GM20000 (cell line): Measurements from ENCODE around the gene RIGI.
"Not testable (repeated sequence)": the region's sequence is repeated elsewhere in the genome, so short reads cannot be mapped to it uniquely, and the experiment has no call there.

Source experiments
- DNase-seq: peaks from one replicate; pipeline ENCODE4 v3.0.0; 2012; ENCODE audit warnings: low spot score
- TF ChIP-seq, protein P1 (sequence below): IDR thresholded peaks from 2 replicates; pipeline ENCODE4 v1.5.1; 2012; ENCODE audit warnings: mild to moderate bottlenecking, control low read depth; ENCODE audit errors: extremely low read depth, missing control alignments

RIGI gene

DNA sequence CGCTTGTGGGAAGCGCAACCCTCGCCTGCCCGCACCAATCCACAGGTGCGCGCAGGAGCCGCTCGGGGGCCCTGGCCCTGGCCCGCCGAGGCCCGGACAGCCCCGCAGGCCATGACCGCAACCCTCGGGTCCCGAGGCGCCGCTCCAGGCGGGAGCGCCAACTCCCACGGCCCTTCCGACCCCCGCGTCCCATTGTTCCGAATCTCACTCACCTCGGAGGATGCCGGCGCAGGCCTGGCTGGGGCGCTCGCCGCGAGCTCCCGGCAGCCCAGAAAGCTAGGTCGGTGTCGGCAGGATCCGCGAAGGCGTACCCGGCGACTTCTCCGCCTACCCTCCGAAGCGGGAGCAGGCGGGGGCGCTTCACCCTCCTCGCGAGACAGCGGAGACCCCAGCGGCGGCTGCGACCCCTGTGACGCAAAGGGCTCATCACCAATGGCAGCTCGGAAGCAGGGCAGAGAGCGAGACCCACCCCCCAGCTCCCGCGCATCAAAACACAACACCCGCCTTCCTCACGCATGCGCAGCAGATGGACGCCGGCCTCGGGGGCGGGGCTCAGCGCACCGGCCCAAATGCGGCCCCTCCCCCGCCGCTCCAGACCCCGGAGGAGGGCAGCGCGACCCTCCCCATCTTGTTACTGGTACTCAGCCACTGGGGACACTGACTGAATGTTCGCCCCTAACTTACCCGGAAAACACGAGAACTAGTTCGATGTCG, 24.7 kb upstream of the RIGI start:
- TF ChIP-seq, protein P1, sequence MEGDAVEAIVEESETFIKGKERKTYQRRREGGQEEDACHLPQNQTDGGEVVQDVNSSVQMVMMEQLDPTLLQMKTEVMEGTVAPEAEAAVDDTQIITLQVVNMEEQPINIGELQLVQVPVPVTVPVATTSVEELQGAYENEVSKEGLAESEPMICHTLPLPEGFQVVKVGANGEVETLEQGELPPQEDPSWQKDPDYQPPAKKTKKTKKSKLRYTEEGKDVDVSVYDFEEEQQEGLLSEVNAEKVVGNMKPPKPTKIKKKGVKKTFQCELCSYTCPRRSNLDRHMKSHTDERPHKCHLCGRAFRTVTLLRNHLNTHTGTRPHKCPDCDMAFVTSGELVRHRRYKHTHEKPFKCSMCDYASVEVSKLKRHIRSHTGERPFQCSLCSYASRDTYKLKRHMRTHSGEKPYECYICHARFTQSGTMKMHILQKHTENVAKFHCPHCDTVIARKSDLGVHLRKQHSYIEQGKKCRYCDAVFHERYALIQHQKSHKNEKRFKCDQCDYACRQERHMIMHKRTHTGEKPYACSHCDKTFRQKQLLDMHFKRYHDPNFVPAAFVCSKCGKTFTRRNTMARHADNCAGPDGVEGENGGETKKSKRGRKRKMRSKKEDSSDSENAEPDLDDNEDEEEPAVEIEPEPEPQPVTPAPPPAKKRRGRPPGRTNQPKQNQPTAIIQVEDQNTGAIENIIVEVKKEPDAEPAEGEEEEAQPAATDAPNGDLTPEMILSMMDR: no peak
- DNase-seq: peak; percentile 98

DNA sequence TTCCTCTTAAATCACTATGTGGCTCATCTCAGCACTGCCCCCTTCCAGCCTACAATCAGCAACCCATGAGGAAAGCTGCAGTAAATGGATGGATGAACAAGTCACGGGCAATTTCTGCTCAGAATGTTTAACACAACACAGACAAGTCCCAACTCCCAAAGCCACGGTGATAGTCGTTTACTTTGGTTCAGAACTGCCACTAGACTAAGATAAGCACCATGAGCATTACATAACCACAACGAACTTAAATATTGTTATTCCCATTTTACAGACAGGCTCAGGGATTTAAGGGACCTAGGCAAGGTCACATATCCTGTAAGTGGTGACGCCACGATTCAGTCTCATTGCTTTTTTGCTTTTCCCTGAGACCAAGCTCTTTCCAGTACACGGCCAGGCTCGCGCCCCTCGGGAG, 24.2 kb upstream of the RIGI start:
- TF ChIP-seq, protein P1: no peak
- DNase-seq: no peak

DNA sequence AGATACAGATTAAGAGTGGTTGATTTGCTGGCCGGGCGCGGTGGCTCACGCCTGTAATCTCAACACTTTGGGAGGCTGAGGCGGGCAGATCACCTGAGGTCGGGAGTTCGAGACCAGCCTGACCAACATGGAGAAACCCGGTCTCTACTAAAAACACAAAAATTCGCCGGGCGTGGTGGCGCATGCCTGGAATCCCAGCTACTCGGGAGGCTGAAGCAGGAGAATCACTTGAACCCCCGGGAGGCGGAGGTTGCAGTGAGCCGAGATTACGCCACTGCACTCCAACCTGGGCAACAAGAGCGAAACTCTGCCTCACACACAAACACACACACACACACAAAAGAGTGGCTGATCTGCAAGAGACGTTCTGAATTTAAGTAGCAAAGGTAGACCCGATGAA, 22.2 kb upstream of the RIGI start:
- not testable (repeated sequence) for DNase-seq

DNA sequence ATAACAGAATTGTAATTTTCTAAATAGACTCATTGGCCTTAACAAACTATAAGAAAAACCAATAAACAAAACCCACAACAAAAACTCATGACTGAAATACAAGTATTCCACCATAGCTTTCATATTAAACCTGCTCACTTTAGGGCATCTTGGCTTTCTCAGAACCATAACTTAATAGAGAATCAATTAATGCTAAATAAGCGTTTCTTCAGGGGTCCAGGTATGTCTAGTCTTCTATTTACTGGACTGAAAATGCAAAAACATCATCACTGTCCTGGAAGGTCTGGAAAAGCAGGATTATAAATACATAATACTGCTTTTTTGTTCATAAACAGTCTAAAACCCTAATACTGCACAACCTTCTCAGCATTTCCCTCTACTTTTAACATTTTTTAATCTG, 19.9 kb upstream of the RIGI start:
- DNase-seq: no peak

DNA sequence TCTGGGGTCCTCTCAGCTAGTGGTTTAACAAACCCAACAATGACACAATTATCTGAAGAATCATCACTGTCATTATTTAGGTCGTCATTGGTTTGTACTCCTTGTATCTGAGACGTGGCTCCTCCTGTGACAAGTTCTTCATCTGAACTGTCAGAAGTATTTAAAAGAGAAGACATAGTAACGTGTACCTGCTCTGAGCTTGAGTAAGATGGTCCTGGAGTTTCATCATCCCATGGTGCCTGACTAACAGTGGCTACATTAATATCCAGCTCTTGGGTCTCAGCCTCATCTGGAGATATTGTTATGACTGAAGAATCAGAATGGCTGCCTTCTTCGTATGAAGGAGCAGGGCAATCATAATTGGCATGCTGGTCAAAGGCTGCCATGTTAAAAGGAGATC, 17.1 kb upstream of the RIGI start:
- TF ChIP-seq, protein P1: no peak
- no peak for DNase-seq

More for the DNA sequence above, 19.9 kb upstream of the RIGI start:
- TF ChIP-seq, protein P1: no peak

DNA sequence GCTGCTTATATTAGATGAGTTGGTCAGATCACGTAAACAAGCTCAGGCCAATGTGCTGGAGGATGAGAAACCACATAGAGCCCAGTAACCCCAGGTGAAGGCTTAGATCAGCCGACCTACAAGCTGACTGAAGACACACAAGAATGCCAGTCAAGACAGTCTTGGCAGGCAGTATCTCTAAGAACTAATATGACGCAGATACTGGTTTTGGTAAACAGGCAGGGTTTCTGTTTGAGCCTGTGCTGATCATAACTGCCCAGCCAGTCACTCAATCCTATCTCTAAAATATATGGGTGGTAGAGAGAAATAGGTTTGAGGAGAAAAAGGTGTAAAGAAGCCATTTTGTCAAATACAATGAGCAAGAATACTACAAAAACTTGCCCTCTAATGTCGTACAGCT, 7.8 kb upstream of the RIGI start:
- DNase-seq: no peak
- TF ChIP-seq, protein P1: no peak

DNA sequence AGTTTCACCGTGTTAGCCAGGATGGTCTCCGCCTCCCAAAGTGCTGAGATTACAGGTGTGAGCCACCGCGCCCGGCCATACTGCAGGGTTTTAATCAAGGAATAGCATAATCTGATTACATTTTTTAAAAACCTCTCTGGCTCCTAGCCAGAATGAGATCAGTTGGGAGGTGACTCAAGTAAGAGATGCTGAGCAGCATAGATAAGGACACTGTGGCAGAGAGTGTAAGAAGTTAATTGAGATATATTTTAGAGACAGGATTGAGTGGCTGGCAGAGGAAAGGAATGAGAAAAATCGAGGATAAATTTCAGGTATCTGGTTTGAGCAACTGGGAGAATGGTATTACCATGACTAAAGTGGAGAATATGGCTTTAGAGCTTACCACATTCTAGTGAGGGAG, 7.3 kb upstream of the RIGI start:
- TF ChIP-seq, protein P1: no peak
- no peak for DNase-seq

DNA sequence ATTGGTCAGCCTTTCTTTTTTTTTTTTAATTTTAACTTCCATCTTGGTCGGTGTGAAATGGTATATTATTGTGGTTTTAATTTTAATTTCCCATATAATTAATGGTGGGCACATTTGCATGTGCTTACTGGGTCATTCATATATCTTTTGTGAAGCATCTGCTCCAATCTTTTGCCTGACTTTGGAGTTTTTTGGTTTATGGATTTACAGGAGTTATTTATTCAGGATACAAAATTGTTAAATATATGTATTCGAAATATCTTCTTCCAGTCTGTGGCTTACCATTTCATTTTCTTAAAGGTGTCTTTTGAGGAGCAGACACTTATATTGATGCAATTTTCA, 682 bp upstream of the RIGI start:
- TF ChIP-seq, protein P1: no peak
- DNase-seq: no peak
